Stimulated activated CD4-positive, alpha-beta T cell treated with anti-CD3 and anti-CD28 coated beads, Interleukin-4, amount 100 ng/mL, for 1 hour (primary cell): Measurements from ENCODE around the gene ATXN7L2.

ENCODE experiments used
- DNase-seq: peaks from one replicate; pipeline ENCODE4 v3.0.0-alpha.2; 2020

ATXN7L2 gene

DNA sequence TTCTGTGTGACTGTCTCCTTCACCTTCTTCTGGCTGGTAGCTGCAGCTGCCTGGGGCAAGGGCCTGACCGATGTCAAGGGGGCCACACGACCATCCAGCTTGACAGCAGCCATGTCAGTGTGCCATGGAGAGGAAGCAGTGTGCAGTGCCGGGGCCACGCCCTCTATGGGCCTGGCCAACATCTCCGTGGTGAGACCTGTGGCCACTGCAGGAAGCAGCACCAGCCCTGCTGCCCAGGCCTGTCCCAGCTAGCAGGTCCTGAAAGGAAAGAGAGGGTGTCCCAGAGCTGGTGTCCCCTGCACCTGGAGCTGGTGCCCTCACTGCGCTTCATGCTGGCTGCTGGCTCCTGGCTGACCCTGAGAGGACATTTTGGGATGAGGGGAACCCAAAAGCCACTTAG, 5.9 kb upstream of the ATXN7L2 start:
- no peak for DNase-seq

DNA sequence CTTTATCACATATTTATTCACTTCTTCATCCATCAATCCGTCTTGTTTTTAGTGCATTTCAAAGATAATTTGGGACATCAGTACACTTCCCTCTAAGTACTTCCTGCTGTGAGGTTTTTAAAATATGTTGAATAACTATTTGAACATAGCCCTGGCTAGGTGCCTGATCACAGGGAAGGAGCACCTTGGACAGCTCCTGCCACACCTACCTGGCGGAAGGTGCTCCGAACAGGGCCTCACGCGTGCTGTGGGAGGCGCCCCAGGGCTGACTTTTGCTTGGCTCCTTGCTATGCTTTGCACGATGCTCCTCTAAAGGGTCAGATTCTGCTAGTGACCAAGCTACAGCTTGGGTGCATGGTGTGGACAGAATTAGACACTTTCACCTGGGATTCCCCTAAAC, 4.9 kb upstream of the ATXN7L2 start:
- peak; percentile 41 for DNase-seq

GRCh38 chr1:109479311-109479710, 4.4 kb upstream of the ATXN7L2 start:
- no peak for DNase-seq

GRCh38 chr1:109479901-109480300, 3.8 kb upstream of the ATXN7L2 start:
- DNase-seq: no peak

DNA sequence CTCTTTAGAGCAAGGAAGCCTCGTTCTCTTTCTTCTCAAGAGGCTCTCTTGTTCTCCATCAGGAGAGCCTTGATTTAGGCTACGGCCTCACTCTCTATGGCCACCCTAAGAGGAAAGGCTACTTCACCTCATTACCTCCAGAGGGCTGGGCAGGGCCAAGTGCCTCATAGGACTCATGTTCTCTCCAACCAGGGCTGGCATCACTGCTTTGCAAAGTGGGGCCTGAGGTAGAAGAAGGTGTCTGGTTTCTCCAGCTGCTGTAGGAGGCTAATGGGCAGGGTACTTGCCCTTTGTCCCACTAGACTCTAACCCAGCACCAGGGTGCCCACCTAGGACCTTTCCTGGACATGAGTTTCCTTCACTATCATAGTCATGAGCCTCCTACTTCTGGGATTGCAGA, 2.1 kb upstream of the ATXN7L2 start:
- no peak for DNase-seq

- no peak for DNase-seq
Measured at GRCh38 chr1:109482242-109482641, 1.5 kb upstream of the ATXN7L2 start.

DNA sequence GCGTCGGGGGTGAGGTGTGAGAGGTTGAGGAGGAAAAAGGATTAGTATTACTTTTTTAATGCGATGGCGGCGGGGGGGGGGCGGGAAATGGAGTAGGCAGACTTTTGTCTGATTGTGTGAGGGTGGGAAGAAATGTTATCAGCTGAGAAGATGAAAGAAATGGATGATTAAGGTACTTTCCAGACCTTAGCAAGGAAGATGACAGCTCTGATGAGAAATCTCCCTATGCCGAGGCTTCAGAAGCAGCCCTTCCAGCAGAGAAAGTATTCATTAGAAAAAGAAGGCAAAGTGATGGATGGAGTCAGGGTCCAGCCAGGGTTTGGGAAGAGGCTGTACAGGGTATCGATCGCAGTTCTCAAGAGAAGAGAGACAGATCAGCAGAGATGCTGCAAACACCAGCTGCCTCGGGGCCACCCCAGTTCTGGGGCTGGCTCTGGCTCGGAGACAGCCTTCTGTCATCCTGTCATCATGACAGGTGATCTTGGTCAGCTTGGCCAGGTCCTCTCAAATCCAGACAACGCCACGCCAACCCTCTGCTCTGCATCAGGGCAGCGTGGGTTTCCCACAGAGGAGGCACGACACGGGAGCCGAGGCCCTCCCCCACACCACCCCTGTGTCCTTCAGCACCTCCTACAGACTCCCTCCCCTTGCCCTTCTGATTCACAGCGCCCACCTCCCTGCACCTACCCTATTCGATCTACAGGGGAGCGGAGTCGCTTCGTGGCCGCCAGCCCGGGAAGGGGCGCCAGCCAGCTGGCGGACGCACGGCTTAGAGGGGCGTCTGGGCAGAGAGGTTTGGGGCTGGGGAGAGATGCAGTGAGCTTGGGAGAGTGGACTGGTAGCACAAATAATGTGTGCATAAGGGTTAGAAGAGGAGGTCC, 674 bp upstream of the ATXN7L2 start:
- peak; percentile 29 for DNase-seq

DNA sequence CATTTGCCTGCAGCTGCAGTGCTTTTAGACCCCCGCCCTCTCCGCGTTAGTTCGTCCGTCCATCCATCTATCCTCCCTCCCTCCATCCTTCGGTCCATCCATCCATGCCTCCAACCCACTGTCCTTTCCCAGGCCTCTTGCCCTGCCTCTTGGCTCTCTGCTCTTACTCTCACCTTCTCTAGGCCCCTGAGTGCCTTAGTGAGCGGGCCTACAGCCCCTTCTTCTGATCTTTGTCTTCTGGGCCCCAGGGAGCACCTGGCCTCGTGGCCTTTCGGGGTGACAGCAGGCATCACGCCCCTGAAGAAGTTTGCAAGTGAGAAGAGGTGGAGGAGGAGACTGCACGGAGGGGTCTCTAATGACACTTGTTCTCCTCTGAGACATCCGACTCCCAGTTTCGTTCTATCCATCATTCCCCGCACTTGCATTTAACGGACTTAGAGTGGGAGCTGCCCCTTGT, 842 bp downstream of the ATXN7L2 start:
- DNase-seq: no peak

DNA sequence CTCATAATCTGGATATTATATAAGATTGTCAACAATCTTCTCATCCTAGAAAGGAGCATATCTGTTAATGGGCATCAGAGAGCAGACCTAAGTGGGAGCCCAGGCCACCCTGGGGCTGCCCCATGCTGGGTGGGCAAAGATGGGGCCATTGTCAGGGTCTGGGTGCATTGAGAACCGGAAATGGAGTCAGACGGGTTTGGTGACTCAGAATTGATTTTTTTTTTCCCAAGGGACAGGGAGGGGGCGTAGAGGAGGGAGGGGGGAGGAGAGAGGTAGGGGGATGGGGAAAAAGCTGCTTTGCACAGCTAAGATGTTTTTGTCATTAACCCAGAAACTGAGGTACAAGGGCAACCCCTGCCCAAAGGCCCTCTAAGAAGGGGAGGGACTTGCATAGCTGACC, 1.3 kb downstream of the ATXN7L2 start:
- no peak for DNase-seq

DNA sequence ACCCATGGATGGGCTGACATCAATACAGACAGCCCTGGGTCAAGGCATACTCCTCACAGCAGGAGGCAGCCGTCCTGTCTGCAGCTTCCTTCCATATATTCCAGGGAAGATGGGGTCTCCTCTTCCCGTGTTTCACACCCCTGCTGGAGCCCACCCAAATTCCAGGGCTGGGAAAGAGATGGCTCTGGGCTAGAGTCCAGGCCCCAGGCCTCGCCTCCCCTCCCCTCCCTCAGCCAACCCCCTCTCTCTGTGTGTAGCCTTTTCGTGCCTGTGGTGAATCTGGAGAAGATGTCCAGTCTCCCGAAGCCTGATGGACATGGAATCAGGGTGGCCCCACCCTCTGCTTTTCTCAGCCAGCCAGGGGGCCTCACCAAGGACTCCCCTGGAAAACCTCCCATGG, 3.6 kb downstream of the ATXN7L2 start:
- DNase-seq: no peak

- no peak for DNase-seq
Measured at GRCh38 chr1:109488201-109488600, 4.5 kb downstream of the ATXN7L2 start.

DNA sequence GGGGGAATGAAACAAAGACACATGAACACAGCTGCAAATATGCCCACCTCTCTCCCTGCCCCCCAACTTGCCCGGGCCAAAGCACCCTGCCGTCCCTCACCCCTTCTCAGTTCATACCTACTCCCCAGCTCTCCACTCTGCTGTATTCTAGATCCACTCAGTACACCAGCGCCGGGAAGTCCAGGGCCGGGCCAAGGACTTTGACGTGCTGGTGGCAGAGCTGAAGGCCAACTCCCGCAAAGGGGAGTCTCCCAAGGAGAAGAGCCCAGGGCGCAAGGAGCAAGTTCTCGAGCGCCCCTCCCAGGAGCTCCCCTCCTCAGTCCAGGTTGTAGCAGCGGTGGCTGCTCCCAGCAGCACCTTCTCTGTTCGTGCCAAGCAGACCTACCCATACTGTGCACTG, 5.0 kb downstream of the ATXN7L2 start:
- DNase-seq: no peak

DNA sequence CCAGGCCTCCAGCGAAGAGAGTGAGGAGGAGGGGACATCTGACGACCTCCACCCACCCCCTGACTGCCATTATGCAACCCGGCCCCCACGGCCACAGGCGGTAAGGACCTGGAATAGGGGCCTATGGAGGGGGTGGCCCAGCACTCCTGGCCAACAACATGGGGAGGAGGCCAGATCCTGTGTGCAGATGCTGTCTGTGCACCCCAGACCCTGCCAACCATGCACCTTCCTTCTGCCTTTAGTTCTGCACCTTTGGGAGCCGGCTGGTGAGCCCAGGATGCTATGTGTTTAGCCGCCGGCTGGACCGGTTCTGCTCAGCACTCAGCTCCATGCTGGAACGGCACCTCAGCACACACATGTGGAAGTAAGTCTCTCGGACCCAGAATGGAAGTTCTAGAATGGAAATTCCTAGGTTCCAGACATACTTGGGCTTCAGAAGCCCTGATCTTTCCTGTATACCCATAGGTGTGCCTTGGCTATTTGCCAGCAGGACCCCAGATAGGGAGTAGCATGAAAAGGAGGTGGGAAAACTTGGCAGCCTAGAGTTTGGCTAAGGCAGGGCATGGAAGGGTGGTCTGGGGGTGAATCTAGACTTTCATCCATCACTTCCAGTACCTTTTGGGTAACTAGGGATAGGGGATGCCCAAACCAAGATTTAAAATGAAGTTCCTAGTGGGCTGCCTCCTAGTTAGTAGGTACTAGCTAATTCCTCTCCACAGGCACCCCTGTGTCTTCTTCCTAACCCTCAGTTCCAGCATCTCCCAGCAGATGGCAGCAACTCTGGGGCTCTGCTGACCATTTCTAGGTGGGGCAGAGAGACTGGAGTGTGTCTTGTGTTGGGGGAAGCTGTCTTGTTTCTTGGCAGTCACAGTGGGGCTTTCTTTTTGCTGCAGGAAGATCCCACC, 6.6 kb downstream of the ATXN7L2 start:
- DNase-seq: peak; percentile 76

DNA sequence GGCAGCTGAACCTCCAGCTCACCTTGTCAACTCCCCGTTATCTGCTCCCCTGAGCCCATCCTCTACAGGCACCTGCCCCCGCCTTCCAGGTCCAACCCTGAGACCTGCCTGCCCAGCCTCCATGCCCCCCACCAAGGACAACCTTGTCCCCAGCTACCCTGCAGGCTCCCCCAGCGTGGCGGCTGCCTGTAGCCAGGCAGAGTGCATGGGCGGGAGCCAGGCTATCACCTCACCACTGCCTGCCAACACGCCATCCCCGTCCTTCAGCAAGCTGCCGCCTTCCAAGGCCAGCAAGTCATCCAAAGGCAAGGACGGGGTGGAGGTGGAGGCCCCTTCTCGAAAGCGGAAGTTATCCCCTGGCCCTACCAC, 7.2 kb downstream of the ATXN7L2 start:
- DNase-seq: no peak

- DNase-seq: no peak
Measured at GRCh38 chr1:109491372-109491771, 7.7 kb downstream of the ATXN7L2 start.

GRCh38 chr1:109492779-109493178, 9.1 kb downstream of the ATXN7L2 start:
- no peak for DNase-seq

- no peak for DNase-seq
Measured at GRCh38 chr1:109493227-109493626, 9.5 kb downstream of the ATXN7L2 start.

- peak; percentile 92 for DNase-seq
Measured at GRCh38 chr1:109493805-109494539, 10.3 kb downstream of the ATXN7L2 start, which contains the start of gene CYB561D1. TSS of gene CYB561D1 (plus strand) at chr1:109494094. CDS start at chr1:109494140, 46 bp downstream.

- DNase-seq: no peak
Measured at GRCh38 chr1:109495738-109496137, 12.0 kb downstream of the ATXN7L2 start.

DNA sequence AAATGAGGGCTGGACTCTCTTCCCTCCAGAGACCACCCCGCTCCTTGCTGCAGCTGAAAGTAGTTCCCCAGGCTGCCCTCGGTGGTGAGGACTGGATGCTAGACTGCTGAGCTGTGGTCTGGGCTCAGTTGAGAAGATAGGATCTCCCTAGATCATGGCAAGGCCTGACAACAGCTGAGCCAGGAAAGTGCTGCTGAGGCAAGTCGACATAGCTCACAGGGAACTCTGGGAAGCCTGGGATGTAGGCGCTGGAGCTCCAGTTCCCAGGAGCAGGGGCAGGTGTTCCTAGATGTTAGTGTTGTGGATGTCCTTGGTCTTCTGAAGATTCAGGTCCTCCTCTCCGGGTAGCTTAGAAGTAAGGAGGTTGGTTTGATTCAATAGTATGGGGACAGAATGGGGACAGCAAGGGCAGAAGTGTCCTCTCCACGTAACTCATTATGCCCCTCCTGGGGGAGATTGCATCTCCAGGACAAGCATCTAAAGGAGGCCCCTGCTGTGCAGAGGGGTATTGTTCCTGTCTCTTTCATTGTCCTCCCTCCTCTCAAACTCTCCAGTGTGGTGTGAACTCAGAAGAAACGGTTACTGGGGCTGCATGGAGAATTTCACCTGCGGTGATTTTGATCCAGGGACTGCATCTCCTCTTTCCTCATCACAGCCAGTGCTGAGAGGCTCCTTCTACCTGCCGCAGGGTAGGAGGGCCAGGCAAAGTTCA, 13.9 kb downstream of the ATXN7L2 start:
- DNase-seq: no peak

- DNase-seq: peak; percentile 43
Measured at GRCh38 chr1:109498161-109498801, 14.6 kb downstream of the ATXN7L2 start.

DNA sequence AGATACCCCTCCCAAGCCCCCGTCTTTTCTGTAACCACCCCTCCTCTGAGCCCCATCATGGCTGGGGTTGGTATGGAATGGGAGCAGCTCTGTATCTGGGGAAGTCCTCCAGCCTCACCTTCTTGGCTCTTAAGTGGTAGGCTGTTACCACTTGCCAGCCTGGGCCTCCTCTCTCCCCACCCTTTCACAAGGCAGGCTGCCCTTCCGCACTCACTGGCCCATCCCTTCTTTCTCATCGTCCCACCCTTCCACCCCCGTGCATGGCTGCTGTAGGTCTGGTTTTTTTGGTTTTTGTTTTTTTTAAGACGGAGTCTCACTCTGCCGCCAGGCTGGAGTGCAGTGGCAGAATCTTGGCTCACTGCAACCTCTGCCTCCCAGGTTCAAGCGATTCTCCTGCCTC, 15.4 kb downstream of the ATXN7L2 start:
- DNase-seq: no peak
